Vagina (tissue), 2 donors: ENCODE results near the gene NEURL3. TPM values are rescaled to one million over a fixed set of nuclear protein-coding genes. Genes with fewer than 3 reads are reported as not detected.
A peak's percentile ranks its signal among the peaks of the same experiment; 100 is the strongest.

Experiments
- DNase-seq, 2 donors: peaks; one replicate each; pipeline ENCODE4 v3.0.0-alpha.2; 2017; ENCODE audit errors: extremely low spot score in 2 of 2
- H3K27ac ChIP-seq: fragments of 200-600 bp; sonication (generic); one replicate; pipeline ENCODE4 v1.5.1; 2019
- H3K27me3 ChIP-seq: fragments of 200-600 bp; sonication (generic); one replicate; pipeline ENCODE4 v1.5.1; 2019
- H3K36me3 ChIP-seq, 2 donors: fragments of 200-600 bp; sonication (generic); one replicate each; pipeline ENCODE4 v1.5.1; 2017 to 2019
- H3K4me1 ChIP-seq: fragments of 200-600 bp; sonication (generic); one replicate; pipeline ENCODE4 v1.5.1; 2019
- H3K4me3 ChIP-seq, 2 donors: fragments of 200-600 bp; sonication (generic); 1 replicate in 1 of 2; 2 replicates in 1 of 2; pipeline ENCODE4 v1.5.1; 2016 to 2019
- H3K9me3 ChIP-seq: fragments of 200-600 bp; sonication (generic); one replicate; pipeline ENCODE4 v1.5.1; 2019
- CTCF ChIP-seq, 3 experiments: fragments of 450-650 bp in 2 of 3; fragments of 200-600 bp in 1 of 3; sonication (generic) in 1 of 3; IDR thresholded peaks; one replicate each; pipeline ENCODE4 v1.5.1; 2017 to 2019; ENCODE audit warnings: antibody characterized with exemption in 3 of 3, mild to moderate bottlenecking in 2 of 3, moderate library complexity in 2 of 3
- POLR2A ChIP-seq, 2 donors: fragments of 450-650 bp; IDR thresholded peaks; one replicate each; pipeline ENCODE4 v1.6.1; 2017; ENCODE audit warnings: antibody characterized with exemption in 2 of 2, mild to moderate bottlenecking in 2 of 2, moderate library complexity in 2 of 2
- POLR2AphosphoS5 ChIP-seq, 2 donors: sonication (generic); formaldehyde crosslinking; IDR thresholded peaks; one replicate each; pipeline ENCODE4 v1.9.0; 2017; ENCODE audit warnings: antibody characterized with exemption in 2 of 2, mild to moderate bottlenecking in 2 of 2, low read depth in 1 of 2; ENCODE audit not compliant: insufficient read depth in 1 of 2
- intact Hi-C: fragments of 100-400 bp; cut with DNase I; formaldehyde crosslinking; loops from one replicate; pipeline ENCODE4 v1.15.1; 2023
- total RNA-seq: library from RNA; depleted of rRNA; stranded (reverse); fragments of >200 nt; gene quantifications from one replicate; pipeline ENCODE4 v1.2.3, GENCODE V29; 2016

NEURL3 gene
- total RNA-seq, 1 donor from 2014 or later, result 2.5 TPM

- TF ChIP-seq POLR2AphosphoS5 (IDR thresholded peaks at IDR 0.05; ENCODE audit: insufficient read depth in 1 of 2, low read depth in 1 of 2), result peak in 1 of 2 donors; percentile 12
- no peak for TF ChIP-seq POLR2A (IDR thresholded peaks at IDR 0.05)
- Histone ChIP-seq H3K4me1 (peaks cover 15% of the 10 kb centered on the region), H3K27me3 (no peaks in the 10 kb centered on the region), H3K27ac (no peak overlapping the region), H3K36me3 (peaks cover 4 to 38% of the 10 kb centered on the region in 2 donors), H3K4me3 (no peak overlapping the region), H3K9me3 (no peaks in the 10 kb centered on the region)
- DNase-seq, result peak in 1 of 2 donors; percentile 90
- intact Hi-C loops, result loop anchor here (5.0 kb wide), 1 partner anchor 40 kb away; no protein-coding TSS in a partner anchor
Measured at GRCh38 chr2:96552315-96553175, 47.4 kb upstream of the NEURL3 start.

- no peak overlapping the region for H3K4me3 ChIP-seq
- no peaks in the 10 kb centered on the region for H3K9me3 ChIP-seq
- H3K27ac ChIP-seq, result no peak overlapping the region
- intact Hi-C loops, result loop anchor here (5.0 kb wide), 1 partner anchor 39 kb away; no protein-coding TSS in a partner anchor
- no peaks in the 10 kb centered on the region for H3K27me3 ChIP-seq
- peaks cover 4 to 38% of the 10 kb centered on the region in 2 donors for H3K36me3 ChIP-seq
- TF ChIP-seq POLR2AphosphoS5 (IDR thresholded peaks at IDR 0.05; ENCODE audit: insufficient read depth in 1 of 2, low read depth in 1 of 2), result no peak
- DNase-seq, result peak in 1 of 2 donors; percentile 92
- peaks cover 23% of the 10 kb centered on the region for H3K4me1 ChIP-seq
Measured at GRCh38 chr2:96551605-96552314, 46.6 kb upstream of the NEURL3 start.

GRCh38 chr2:96550787-96551604, 45.8 kb upstream of the NEURL3 start:
- no peak for TF ChIP-seq CTCF (IDR thresholded peaks at IDR 0.05)
- no peak for TF ChIP-seq POLR2A (IDR thresholded peaks at IDR 0.05)
- TF ChIP-seq POLR2AphosphoS5 (IDR thresholded peaks at IDR 0.05; ENCODE audit: insufficient read depth in 1 of 2, low read depth in 1 of 2), result no peak
- H3K9me3 ChIP-seq, result no peaks in the 10 kb centered on the region
- no peak overlapping the region for H3K4me3 ChIP-seq
- peaks cover 4 to 38% of the 10 kb centered on the region in 2 donors for H3K36me3 ChIP-seq
- H3K4me1 ChIP-seq, result peaks cover 31% of the 10 kb centered on the region
- intact Hi-C loops, result loop anchor here (5.0 kb wide), 1 partner anchor 39 kb away; no protein-coding TSS in a partner anchor
- no peak for DNase-seq
- H3K27ac ChIP-seq, result no peak overlapping the region
- H3K27me3 ChIP-seq, result no peaks in the 10 kb centered on the region

- Histone ChIP-seq H3K36me3 (peaks cover 4 to 38% of the 10 kb centered on the region in 2 donors), H3K27ac (no peak overlapping the region), H3K9me3 (no peaks in the 10 kb centered on the region), H3K4me3 (no peak overlapping the region), H3K4me1 (peaks cover 31% of the 10 kb centered on the region), H3K27me3 (no peaks in the 10 kb centered on the region)
- intact Hi-C loops, result loop anchor here (5.0 kb wide), 1 partner anchor 38 kb away; no protein-coding TSS in a partner anchor
- TF ChIP-seq POLR2A (IDR thresholded peaks at IDR 0.05), result no peak
- TF ChIP-seq CTCF (IDR thresholded peaks at IDR 0.05), result no peak
- no peak for TF ChIP-seq POLR2AphosphoS5 (IDR thresholded peaks at IDR 0.05; ENCODE audit: insufficient read depth in 1 of 2, low read depth in 1 of 2)
- no peak for DNase-seq
Measured at GRCh38 chr2:96549967-96550786, 45.0 kb upstream of the NEURL3 start.

GRCh38 chr2:96549466-96549785, 44.3 kb upstream of the NEURL3 start:
- no peak for TF ChIP-seq POLR2AphosphoS5 (IDR thresholded peaks at IDR 0.05; ENCODE audit: insufficient read depth in 1 of 2, low read depth in 1 of 2)
- no peak for TF ChIP-seq CTCF (IDR thresholded peaks at IDR 0.05)
- TF ChIP-seq POLR2A (IDR thresholded peaks at IDR 0.05), result no peak
- H3K36me3 ChIP-seq, result peaks cover 4 to 38% of the 10 kb centered on the region in 2 donors
- DNase-seq, result no peak

More at GRCh38 chr2:96549466-96549785, 44.3 kb upstream of the NEURL3 start:
- intact Hi-C loops, result no loop called here
- Histone ChIP-seq H3K27ac (no peak overlapping the region), H3K4me1 (peaks cover 27% of the 10 kb centered on the region), H3K9me3 (no peaks in the 10 kb centered on the region), H3K27me3 (no peaks in the 10 kb centered on the region), H3K4me3 (no peak overlapping the region)
